Astrocyte of the spinal cord (primary cell): ENCODE data around the gene SOX12.
"Not testable (repeated sequence)": the region's sequence is repeated elsewhere in the genome, so short reads cannot be mapped to it uniquely, and the experiment has no call there.

ENCODE experiments used
- DNase-seq: peaks from one replicate; pipeline ENCODE4 v3.0.0; 2011; ENCODE audit warnings: low read depth, low spot score
- H3K4me3 ChIP-seq: 2 replicates; pipeline ENCODE4 v1.5.1; 2011; ENCODE audit warnings: low read depth, mild to moderate bottlenecking, low read length, moderate library complexity
- CTCF ChIP-seq: IDR thresholded peaks from 2 replicates; pipeline ENCODE4 v1.5.1; 2012; ENCODE audit warnings: low read depth, mild to moderate bottlenecking, low read length, inconsistent platforms
- in situ Hi-C: cut with HindIII; loops from 2 replicates; pipeline ENCODE4 v1.10.0; 2017; ENCODE audit warnings: low sequenced_read_pairs

Gene SOX12

GRCh38 chr20:376089-376488 is 50.7 kb downstream of the SOX12 start:
- no peak overlapping the region for H3K4me3 ChIP-seq
- TF ChIP-seq CTCF, result no peak
- no peak for DNase-seq
- in situ Hi-C loops, result no loop called here

GRCh38 chr20:376750-377149 is 51.4 kb downstream of the SOX12 start:
- no peak for DNase-seq
- in situ Hi-C loops, result no loop called here
- TF ChIP-seq CTCF, result no peak
- no peak overlapping the region for H3K4me3 ChIP-seq

GRCh38 chr20:377578-377977 is 52.2 kb downstream of the SOX12 start:
- H3K4me3 ChIP-seq, DNase-seq, in situ Hi-C loops: not testable (repeated sequence)

- H3K4me3 ChIP-seq, result no peak overlapping the region
- TF ChIP-seq CTCF, result no peak
- in situ Hi-C loops, result no loop called here
- DNase-seq, result no peak
These were observed 53.6 kb downstream of the SOX12 start for GRCh38 chr20:378961-379336.
